ENCODE data around the gene ASB13.

DNA sequence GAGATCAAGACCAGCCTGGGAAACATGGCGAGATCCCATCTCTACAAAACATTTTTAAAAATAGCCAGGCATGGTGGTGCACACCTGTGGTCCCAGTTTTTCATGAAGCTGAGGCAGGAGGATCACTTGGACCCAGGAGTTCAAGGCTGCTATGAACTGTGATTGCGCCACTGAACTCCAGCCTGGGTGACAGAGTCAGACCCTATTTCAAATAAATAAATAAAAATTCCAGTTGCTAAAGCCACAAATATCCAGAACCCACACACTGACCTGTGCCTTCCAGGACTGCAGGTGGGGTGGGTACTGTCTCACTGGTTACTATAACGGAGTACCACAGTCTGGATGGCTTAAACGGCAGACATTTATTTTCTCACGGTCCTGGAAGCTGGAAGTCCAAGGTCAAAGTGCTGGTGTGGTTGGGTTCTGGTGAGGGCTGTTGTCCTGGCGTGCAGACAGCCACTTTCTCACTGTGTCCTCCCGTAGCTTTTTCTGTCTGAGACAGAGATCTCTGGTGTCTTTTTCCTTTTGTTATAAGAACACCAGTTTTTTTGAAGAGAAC, 38.8 kb downstream of the ASB13 start:
- TF ChIP-seq, protein P1, sequence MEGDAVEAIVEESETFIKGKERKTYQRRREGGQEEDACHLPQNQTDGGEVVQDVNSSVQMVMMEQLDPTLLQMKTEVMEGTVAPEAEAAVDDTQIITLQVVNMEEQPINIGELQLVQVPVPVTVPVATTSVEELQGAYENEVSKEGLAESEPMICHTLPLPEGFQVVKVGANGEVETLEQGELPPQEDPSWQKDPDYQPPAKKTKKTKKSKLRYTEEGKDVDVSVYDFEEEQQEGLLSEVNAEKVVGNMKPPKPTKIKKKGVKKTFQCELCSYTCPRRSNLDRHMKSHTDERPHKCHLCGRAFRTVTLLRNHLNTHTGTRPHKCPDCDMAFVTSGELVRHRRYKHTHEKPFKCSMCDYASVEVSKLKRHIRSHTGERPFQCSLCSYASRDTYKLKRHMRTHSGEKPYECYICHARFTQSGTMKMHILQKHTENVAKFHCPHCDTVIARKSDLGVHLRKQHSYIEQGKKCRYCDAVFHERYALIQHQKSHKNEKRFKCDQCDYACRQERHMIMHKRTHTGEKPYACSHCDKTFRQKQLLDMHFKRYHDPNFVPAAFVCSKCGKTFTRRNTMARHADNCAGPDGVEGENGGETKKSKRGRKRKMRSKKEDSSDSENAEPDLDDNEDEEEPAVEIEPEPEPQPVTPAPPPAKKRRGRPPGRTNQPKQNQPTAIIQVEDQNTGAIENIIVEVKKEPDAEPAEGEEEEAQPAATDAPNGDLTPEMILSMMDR (IDR thresholded peaks at IDR 0.05; ENCODE audit: low read length), result no peak
- TF ChIP-seq EZH2phosphoT487 (IDR thresholded peaks at IDR 0.05; ENCODE audit: low read length) (no peak), EZH2 (optimal IDR thresholded peaks at IDR 0.05; ENCODE audit: low read depth, low read length) (no peak)
